Right cardiac atrium (tissue), 5 donors: ENCODE data around the gene SH3YL1. TPM values are rescaled to one million over a fixed set of nuclear protein-coding genes. Genes with fewer than 3 reads are reported as not detected.
A peak's percentile ranks its signal among the peaks of the same experiment; 100 is the strongest.

Experiments
- ATAC-seq, 2 donors: fragments of 200-7000 bp; cut with Tn5 transposase; one replicate each; pipeline versions ENCODE4 v1.8.0 to v1.9.1; 2020; ENCODE audit warnings: moderate library complexity in 2 of 2, mild to moderate bottlenecking in 1 of 2
- DNase-seq, 3 donors: peaks; one replicate each; pipeline ENCODE4 v3.0.0-alpha.2; 2020
- H3K27ac ChIP-seq: one replicate; pipeline ENCODE4 v1.5.1; 2013; ENCODE audit warnings: mild to moderate bottlenecking, low read length, control low read depth, moderate library complexity
- H3K27me3 ChIP-seq: one replicate; pipeline ENCODE4 v1.6.1; 2013; ENCODE audit not compliant: control insufficient read depth, insufficient read depth
- H3K4me1 ChIP-seq: one replicate; pipeline ENCODE4 v1.6.1; 2013; ENCODE audit warnings: low read length; ENCODE audit not compliant: control insufficient read depth, insufficient read depth
- H3K4me3 ChIP-seq: one replicate; pipeline ENCODE4 v1.5.1; 2013; ENCODE audit warnings: low read length, control low read depth
- H3K9me3 ChIP-seq: one replicate; pipeline ENCODE4 v1.6.1; 2013; ENCODE audit warnings: low read length; ENCODE audit not compliant: control insufficient read depth
- WGBS: extraction: QIAGEN DNeasy Blood & Tissue Kit; methylation state at CpG from one replicate; pipeline ENCODE4 v1.1.7; 2013; 5-methylcytosine and 5-hydroxymethylcytosine counted together
- intact Hi-C, 4 donors: fragments of 100-400 bp; cut with DNase I; formaldehyde crosslinking; loops; one replicate each; pipeline versions ENCODE4 v1.11.0 to v1.14.0; 2022 to 2023
- polyA plus RNA-seq: library from polyadenylated mRNA; stranded (reverse); fragments of 200-250 nt; gene quantifications from one replicate; pipeline ENCODE4 v1.2.3, GENCODE V29; 2013
- total RNA-seq, 4 donors: library from RNA; stranded (reverse); fragmentation: NEBNext Ultra II Directional; extraction: Animal tissue kit (Norgen Biotek cat#: 25700); gene quantifications; one replicate each; pipeline ENCODE4 v1.2.1, GENCODE V29; 2021
- donor health status: healthy with polysubstance abuse.
- donor health status: DM: no; HTN: yes; CAD: no.
- donor health status: DM: no; HTN: no; CAD: no.
- donor health status: DM: no; HTN: yes; CAD: no; lungs with severe emphysema.
- donor health status: DM: yes; HTN: yes; CAD: no.

The SH3YL1 gene
- total and polyA plus RNA-seq, 5 donors, result 11.8 to 19.2 (median 16.3) TPM

DNA sequence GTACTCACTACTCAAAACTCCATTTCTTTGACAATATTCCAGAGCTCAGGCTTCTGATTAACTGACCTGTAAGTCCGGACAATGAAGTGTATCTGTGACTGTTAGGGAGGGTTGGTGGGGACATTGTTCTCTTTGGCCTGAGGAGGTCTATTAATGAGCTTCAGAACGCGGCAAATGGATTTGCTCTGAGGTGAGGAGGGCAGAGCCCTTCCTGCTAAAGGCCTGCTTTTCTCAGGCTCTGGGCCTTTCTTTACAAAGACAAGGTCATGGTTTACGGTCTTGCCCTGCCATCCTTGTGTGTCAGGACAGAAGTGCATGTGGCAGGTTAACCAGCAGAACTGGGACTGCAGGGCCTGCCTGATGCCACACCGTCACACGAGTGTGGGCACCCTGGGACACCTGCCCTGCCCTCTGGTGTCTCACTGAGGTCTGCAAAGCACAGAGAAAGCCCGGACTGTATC is 16.8 kb upstream of the SH3YL1 start:
- Histone ChIP-seq H3K9me3 (no peaks in the 10 kb centered on the region), H3K27ac (no peak overlapping the region)
- ATAC-seq, result peak in 1 of 2 donors; percentile 53

DNA sequence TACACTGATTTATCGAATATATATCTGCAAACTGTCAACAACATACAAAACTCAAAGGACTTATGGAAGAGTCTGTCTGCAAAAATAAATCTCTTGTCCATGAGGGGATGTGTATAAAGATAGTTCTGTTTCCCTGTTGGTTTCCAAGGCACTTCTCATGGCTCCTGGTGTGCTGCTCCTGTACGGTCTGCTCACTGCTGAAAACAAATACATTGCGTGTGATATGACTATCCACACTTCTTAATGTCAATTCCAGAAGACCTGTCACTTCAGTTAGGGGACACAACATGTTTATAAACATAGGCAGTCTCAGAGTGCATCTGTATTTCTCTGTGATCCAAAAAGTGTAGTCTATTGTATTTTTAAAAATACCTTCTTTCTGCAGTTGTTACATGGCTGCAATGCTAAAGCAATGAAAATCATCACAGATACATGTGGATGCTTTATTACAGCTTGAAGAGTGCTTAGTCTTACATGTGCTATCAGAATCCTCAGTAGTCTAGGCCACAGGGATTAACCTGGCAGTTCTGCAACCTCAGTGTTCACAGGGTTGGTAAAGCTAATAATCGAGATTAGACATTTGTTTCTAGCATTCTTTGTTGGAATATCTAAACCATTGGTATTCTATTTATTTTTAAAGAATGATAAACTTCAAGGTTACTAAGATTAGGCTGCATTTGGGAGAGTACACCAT is 16.3 kb upstream of the SH3YL1 start:
- WGBS, result 72% methylated on average over 4 of the region's 4 CpGs
- intact Hi-C loops, result no loop called here
- DNase-seq (no peak), ATAC-seq (no peak)
- H3K27me3 ChIP-seq, result no peaks in the 10 kb centered on the region
- H3K9me3 ChIP-seq, result no peaks in the 10 kb centered on the region
- H3K27ac ChIP-seq, result no peak overlapping the region
- no peak overlapping the region for H3K4me3 ChIP-seq
- no peaks in the 10 kb centered on the region for H3K4me1 ChIP-seq

More for the DNA sequence above, 16.8 kb upstream of the SH3YL1 start:
- 84% methylated on average over 7 of the region's 7 CpGs for WGBS
- Histone ChIP-seq H3K4me1 (no peaks in the 10 kb centered on the region), H3K27me3 (no peaks in the 10 kb centered on the region), H3K4me3 (no peak overlapping the region)
- DNase-seq, result no peak
- intact Hi-C loops, result no loop called here

DNA sequence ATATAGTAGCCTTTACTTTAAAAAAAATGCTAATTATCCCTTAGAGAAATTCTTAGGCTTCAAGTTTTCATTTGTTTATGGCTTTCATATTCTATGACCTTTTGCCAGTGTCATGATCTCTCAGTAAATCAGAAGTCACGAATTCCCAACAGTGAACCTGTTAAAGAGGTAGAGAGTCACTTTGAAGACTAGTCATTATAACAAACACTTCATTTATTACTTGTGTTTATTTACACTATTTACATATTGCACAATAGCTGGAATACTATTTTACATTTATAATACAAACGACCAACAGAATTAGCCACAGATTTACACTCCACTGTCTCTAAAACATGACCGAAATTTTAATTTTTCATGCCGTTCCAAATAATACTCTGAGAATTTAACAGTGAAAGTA is 15.5 kb upstream of the SH3YL1 start:
- Histone ChIP-seq H3K9me3 (no peaks in the 10 kb centered on the region), H3K4me3 (no peak overlapping the region), H3K27ac (no peak overlapping the region), H3K4me1 (no peaks in the 10 kb centered on the region), H3K27me3 (no peaks in the 10 kb centered on the region)
- WGBS, result 86% methylated on average over 4 of the region's 4 CpGs
- intact Hi-C loops, result no loop called here
- ATAC-seq (no peak), DNase-seq (no peak)

DNA sequence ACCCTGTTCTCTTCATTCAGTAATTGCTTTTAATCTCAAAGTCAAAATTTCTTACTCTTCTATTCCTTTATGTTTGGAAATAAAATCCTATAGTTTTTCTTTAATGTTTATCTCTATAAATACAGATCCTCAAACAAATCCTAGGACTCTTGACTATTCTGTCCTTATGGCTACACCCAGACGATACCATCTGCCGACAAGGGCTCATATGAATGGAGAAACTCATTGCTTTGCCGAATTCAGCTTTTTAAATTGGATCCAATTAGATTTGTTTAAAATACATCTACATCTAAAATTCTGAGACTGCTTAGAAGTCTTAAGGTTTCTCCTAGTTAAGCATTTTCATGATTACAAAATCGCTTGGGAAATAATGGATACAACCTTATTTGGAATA is 15.1 kb upstream of the SH3YL1 start:
- ATAC-seq, result no peak
- H3K4me1 ChIP-seq, result no peaks in the 10 kb centered on the region
- no peaks in the 10 kb centered on the region for H3K27me3 ChIP-seq
- 88% methylated on average over 4 of the region's 4 CpGs for WGBS
- DNase-seq, result no peak
- H3K27ac ChIP-seq, result no peak overlapping the region
- no peaks in the 10 kb centered on the region for H3K9me3 ChIP-seq
- no peak overlapping the region for H3K4me3 ChIP-seq
- intact Hi-C loops, result no loop called here

DNA sequence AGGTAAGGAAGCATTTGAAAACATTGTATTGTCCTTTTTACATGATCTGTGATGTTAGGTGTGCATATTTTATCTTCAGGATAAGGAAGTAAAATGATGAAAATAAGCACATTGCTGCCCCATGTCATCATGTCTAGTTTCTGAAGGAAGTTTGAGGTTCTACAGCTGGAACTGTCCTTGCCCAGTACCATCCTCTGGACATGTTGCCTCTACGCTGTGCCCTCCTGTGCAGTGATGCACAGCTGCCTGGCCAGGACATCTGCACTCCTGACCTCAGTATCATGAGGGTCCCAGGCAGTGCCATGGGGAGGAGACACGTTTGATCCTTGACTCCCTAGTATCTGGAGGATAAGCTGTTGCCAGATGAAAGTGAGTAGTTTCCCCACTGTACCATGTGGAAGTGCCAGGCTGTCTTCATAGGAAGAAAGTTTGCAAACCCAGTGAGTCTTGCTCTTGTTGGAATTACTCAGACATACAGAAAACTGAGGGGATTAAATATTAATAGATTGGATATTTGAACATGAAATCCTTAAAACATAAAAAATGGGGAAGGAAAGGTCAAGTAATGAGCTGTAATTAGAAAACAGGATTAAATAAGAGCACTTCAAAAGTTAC is 14.6 kb upstream of the SH3YL1 start:
- no peaks in the 10 kb centered on the region for H3K27me3 ChIP-seq
- no peaks in the 10 kb centered on the region for H3K4me1 ChIP-seq
- intact Hi-C loops, result no loop called here
- 65% methylated on average over 2 of the region's 2 CpGs for WGBS
- DNase-seq (no peak), ATAC-seq (no peak)
- H3K4me3 ChIP-seq, result no peak overlapping the region
- H3K27ac ChIP-seq, result no peak overlapping the region
- H3K9me3 ChIP-seq, result no peaks in the 10 kb centered on the region

DNA sequence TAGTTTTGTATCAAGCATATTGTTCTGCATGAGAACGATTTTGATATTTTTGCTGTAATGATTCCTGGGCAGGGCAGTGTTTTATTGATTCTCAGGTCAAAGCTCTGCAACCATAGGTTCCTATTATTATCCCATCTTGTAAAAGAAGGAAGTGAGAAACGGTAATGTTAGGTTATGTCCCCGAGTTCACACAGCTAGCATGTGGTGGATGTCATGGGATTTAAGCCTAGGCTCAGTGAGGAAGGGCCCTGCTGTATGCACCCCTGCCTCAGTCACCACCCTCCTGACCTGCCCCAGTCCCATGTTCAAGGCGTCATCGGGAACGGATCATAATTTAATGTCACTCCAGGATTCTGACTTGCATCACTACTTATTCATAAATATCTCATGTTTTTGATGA is 11.6 kb upstream of the SH3YL1 start:
- H3K4me3 ChIP-seq, result no peak overlapping the region
- intact Hi-C loops, result no loop called here
- ATAC-seq, result no peak

DNA sequence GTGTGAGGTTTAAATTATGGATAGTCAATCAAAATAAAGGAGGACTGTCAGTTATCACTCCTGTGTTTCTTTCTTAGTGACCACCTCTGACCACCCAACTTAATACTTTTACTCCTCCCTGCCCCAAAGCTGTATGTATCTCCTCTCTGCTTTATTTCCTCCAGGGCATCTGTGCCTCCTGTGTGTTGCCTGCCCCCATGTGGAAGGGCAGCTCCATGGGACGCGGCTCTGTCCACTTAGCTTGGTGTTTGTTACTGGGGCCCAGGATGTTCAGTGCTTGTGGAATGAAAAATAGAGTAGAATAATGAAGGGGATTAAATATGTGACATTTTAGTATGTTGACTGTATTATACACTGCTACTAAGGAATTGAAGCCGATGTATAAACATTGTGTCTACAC is 10.7 kb upstream of the SH3YL1 start:
- H3K27ac ChIP-seq, result no peak overlapping the region
- DNase-seq (no peak), ATAC-seq (no peak)
- H3K27me3 ChIP-seq, result no peaks in the 10 kb centered on the region
- no peaks in the 10 kb centered on the region for H3K9me3 ChIP-seq
- intact Hi-C loops, result no loop called here
- H3K4me1 ChIP-seq, result no peaks in the 10 kb centered on the region
- no peak overlapping the region for H3K4me3 ChIP-seq
- WGBS, result 95% methylated on average over 3 of the region's 3 CpGs

More for the DNA sequence above, 11.6 kb upstream of the SH3YL1 start:
- H3K9me3 ChIP-seq, result no peaks in the 10 kb centered on the region
- H3K4me1 ChIP-seq, result no peaks in the 10 kb centered on the region
- WGBS, result 84% methylated on average over 6 of the region's 6 CpGs
- no peak for DNase-seq
- no peaks in the 10 kb centered on the region for H3K27me3 ChIP-seq
- H3K27ac ChIP-seq, result no peak overlapping the region

DNA sequence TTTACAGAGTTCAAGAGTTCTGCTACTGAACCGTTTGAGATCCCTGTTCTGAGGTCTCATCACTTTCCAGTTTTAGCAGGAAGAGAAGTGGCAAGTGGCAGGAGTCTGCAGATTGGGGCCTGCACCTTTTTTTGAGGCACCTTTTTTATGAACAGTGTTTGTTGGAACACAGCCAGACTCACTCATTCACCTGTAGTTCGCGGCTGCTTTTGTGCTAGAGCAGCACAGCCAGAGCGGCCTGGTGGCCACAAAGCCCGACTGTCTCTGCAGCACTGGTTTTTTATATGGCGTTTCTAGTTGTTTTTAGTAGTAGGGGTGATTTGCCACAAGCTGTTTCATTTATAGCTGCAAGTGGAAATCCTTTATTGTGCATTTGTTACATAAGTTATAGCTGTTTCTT is 9.5 kb upstream of the SH3YL1 start:
- 80% methylated on average over 6 of the region's 6 CpGs for WGBS
- no peaks in the 10 kb centered on the region for H3K27me3 ChIP-seq
- H3K27ac ChIP-seq, result no peak overlapping the region
- H3K9me3 ChIP-seq, result no peaks in the 10 kb centered on the region
- intact Hi-C loops, result no loop called here
- ATAC-seq, result no peak
- no peaks in the 10 kb centered on the region for H3K4me1 ChIP-seq
- H3K4me3 ChIP-seq, result no peak overlapping the region
- DNase-seq, result no peak

DNA sequence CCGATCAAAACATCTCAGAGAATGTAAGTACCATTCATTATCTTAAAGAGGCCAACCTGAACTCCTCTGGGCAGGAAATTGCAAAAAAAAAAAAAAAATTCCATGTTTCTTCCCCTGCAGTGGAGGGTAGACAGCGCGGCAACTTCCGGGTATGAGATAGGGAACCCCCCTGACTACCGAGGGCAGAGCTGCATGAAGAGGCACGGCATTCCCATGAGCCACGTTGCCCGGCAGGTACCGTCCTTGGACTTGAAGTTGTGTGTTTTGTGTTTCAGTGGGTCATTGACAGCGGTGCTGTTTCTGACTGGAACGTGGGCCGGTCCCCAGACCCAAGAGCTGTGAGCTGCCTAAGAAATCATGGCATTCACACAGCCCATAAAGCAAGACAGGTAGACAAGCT is 8.1 kb upstream of the SH3YL1 start:
- intact Hi-C loops, result no loop called here
- 93% methylated on average over 12 of the region's 12 CpGs for WGBS
- DNase-seq, result no peak
- no peak for ATAC-seq
- Histone ChIP-seq H3K27me3 (no peaks in the 10 kb centered on the region), H3K4me3 (no peak overlapping the region), H3K4me1 (peaks cover 2% of the 10 kb centered on the region), H3K9me3 (no peaks in the 10 kb centered on the region), H3K27ac (no peak overlapping the region)

DNA sequence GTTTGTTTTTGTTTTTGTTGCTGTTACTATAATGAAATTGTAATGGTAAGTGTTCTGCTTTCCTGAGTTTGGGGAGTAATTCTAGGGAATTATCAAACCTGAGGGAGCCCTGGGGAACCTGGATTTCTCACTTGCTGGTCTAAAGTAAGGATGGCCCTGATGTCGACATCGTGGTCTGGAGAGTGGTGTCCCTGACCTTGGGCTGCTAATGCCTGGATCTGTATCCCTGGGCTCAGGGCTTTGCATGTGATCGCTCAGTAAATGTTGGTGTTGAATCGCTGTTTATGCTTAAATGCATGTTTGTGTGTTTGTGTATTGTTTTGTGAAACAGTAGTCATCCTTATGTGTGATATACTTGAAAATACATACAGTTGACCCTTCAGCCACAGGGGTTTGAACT is 7.0 kb upstream of the SH3YL1 start:
- H3K9me3 ChIP-seq, result no peaks in the 10 kb centered on the region
- no peaks in the 10 kb centered on the region for H3K27me3 ChIP-seq
- no peak overlapping the region for H3K27ac ChIP-seq
- 98% methylated on average over 4 of the region's 4 CpGs for WGBS
- DNase-seq, result no peak
- no peak overlapping the region for H3K4me3 ChIP-seq
- intact Hi-C loops, result no loop called here
- ATAC-seq, result no peak
- H3K4me1 ChIP-seq, result peaks cover 5% of the 10 kb centered on the region

DNA sequence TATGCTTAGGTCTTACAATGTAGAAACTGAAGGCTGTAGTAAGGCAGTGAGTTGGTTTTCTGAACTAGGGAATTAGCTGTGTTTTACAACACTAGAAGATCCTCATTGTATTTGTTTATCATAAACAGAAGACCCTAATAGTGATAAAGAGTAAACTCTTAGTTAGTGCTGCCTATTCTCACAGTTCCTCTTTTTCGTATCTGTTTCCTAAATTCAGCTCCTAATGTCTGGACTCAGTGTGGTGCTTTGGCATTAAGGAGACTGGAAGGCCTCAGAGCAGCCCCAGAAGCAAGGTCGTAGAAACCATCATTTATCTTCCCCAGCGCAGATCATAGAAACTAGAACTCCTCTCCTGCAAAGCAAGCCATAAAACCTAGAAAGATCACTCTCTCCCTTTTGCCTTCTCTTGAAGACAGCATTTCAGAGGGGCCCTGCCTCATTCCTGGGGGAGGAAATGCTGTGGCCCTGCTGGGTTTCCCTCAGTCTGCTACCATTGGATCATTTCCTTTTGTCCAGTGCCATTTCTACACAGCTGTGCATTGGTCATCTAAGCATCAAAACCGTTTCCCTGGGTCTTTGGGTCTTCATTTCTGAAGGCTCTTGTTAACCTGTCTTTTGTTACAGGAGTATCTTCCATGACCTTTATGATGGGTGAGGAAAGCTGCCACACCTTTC is 5.7 kb upstream of the SH3YL1 start:
- intact Hi-C loops, result no loop called here
- no peak for ATAC-seq
- no peaks in the 10 kb centered on the region for H3K9me3 ChIP-seq
- DNase-seq, result no peak
- no peak overlapping the region for H3K4me3 ChIP-seq
- peaks cover 7% of the 10 kb centered on the region for H3K4me1 ChIP-seq
- WGBS, result 73% methylated on average over 4 of the region's 4 CpGs
- no peak overlapping the region for H3K27ac ChIP-seq
- H3K27me3 ChIP-seq, result no peaks in the 10 kb centered on the region
